PC-3 (cell line): Measurements from ENCODE around the gene ARGFX. TPM values are rescaled to one million over a fixed set of nuclear protein-coding genes. Genes with fewer than 3 reads are reported as not detected.

Experiments used
- ATAC-seq: fragments of 200-7000 bp; cut with Tn5 transposase; 2 replicates; pipeline ENCODE4 v1.9.1; 2020; ENCODE audit warnings: mild to moderate bottlenecking, moderate library complexity
- BruUV-seq: library from RNA; stranded (reverse); fragments of 400-500 nt; replicated peaks from 2 replicates; lab custom pipeline; 2021; lab: Mats Ljungman, UMichigan
- CTCF ChIA-PET: fragments of 300-600 bp; sonication (Branson Sonifier 250); formaldehyde crosslinking; loops from one replicate; lab custom pipeline; 2022; ENCODE audit warnings: antibody characterized with exemption; lab: Charles Lee
- POLR2A ChIA-PET: fragments of 300-600 bp; sonication (Branson Sonifier 250); formaldehyde crosslinking; loops from one replicate; lab custom pipeline; 2022; ENCODE audit warnings: antibody characterized with exemption; ENCODE audit not compliant: unreplicated experiment; lab: Charles Lee
- DNase-seq: peaks from one replicate; pipeline ENCODE4 v3.0.0-alpha.2; 2015
- H2AFZ ChIP-seq: fragments of 300-600 bp; sonication (generic); 2 replicates; pipeline ENCODE4 v1.6.0; 2016; ENCODE audit warnings: antibody characterized with exemption, low read length
- H3F3A ChIP-seq: fragments of 300-600 bp; sonication (generic); one replicate; pipeline ENCODE4 v1.6.0; 2017; ENCODE audit warnings: antibody characterized with exemption, low read length, control low read depth, mild to moderate bottlenecking; ENCODE audit not compliant: unreplicated experiment
- H3K27ac ChIP-seq: fragments of 300-600 bp; sonication (generic); 2 replicates; pipeline ENCODE4 v1.5.1; 2016; ENCODE audit warnings: mild to moderate bottlenecking, low read length
- H3K27me3 ChIP-seq: fragments of 300-600 bp; sonication (generic); 2 replicates; pipeline ENCODE4 v1.6.1; 2016; ENCODE audit warnings: low read length, mixed read lengths
- H3K36me3 ChIP-seq: fragments of 300-600 bp; sonication (generic); 2 replicates; pipeline ENCODE4 v1.6.1; 2016; ENCODE audit warnings: low read depth, mixed run types, low read length, mixed read lengths
- H3K4me1 ChIP-seq: fragments of 300-600 bp; sonication (generic); 2 replicates; pipeline ENCODE4 v1.5.1; 2016; ENCODE audit warnings: low read length; ENCODE audit not compliant: insufficient read depth
- H3K4me2 ChIP-seq: fragments of 300-600 bp; sonication (generic); 2 replicates; pipeline ENCODE4 v1.6.0; 2016; ENCODE audit warnings: low read length
- H3K4me3 ChIP-seq: fragments of 300-600 bp; sonication (generic); 2 replicates; pipeline ENCODE4 v1.5.1; 2016; ENCODE audit warnings: mild to moderate bottlenecking, low read length, mixed read lengths
- H3K79me2 ChIP-seq: fragments of 300-600 bp; sonication (generic); 2 replicates; pipeline ENCODE4 v1.6.1; 2017; ENCODE audit warnings: low read length, mixed read lengths
- H3K9ac ChIP-seq: fragments of 300-600 bp; sonication (generic); 2 replicates; pipeline ENCODE4 v1.6.0; 2016; ENCODE audit warnings: mild to moderate bottlenecking, low read length
- H3K9me2 ChIP-seq: fragments of 300-600 bp; sonication (generic); replicated peaks from 2 replicates; pipeline ENCODE4 v1.6.1; 2016; ENCODE audit warnings: mixed run types, low read length, mixed read lengths
- H3K9me3 ChIP-seq: fragments of 300-600 bp; sonication (generic); 2 replicates; pipeline ENCODE4 v1.6.1; 2016; ENCODE audit warnings: low read length, mixed read lengths
- H4K20me1 ChIP-seq: fragments of 300-600 bp; sonication (generic); 2 replicates; pipeline ENCODE4 v1.6.1; 2016; ENCODE audit warnings: low read length, mixed read lengths
- CTCF ChIP-seq: fragments of 300-600 bp; sonication (generic); conservative IDR thresholded peaks from 2 replicates; pipeline ENCODE4 v1.5.1; 2017; ENCODE audit warnings: antibody characterized with exemption, low read depth, mild to moderate bottlenecking, low read length
- EZH2 ChIP-seq: fragments of 300-600 bp; sonication (generic); IDR thresholded peaks from one replicate; pipeline ENCODE4 v1.6.1; 2017; ENCODE audit warnings: antibody characterized with exemption, mild to moderate bottlenecking, low read length; ENCODE audit not compliant: unreplicated experiment
- EZH2phosphoT487 ChIP-seq: fragments of 300-600 bp; sonication (generic); IDR thresholded peaks from 2 replicates; pipeline ENCODE4 v1.6.1; 2018; ENCODE audit warnings: mild to moderate bottlenecking, antibody characterized with exemption, low read length, borderline replicate concordance
- intact Hi-C: fragments of 100-400 bp; cut with micrococcal nuclease; formaldehyde crosslinking; loops from 2 replicates; pipeline ENCODE4 v1.9.0; 2023
- total RNA-seq: library from RNA; depleted of rRNA; stranded (reverse); fragments of >200 nt; gene quantifications from 2 replicates; pipeline ENCODE4 v1.2.3, GENCODE V29; 2014

ARGFX gene
- total RNA-seq, 1 experiment from 2014 or later, result not detected

GRCh38 chr3:121529308-121529707 lies 38.4 kb upstream of the ARGFX start:
- CTCF ChIA-PET, result no interaction called here

GRCh38 chr3:121531269-121531668 lies 36.5 kb upstream of the ARGFX start:
- no peak overlapping the region for H3K4me2 ChIP-seq
- no peaks in the 10 kb centered on the region for H3K79me2 ChIP-seq
- TF ChIP-seq EZH2phosphoT487, result no peak
- no peak for TF ChIP-seq EZH2
- no peak for TF ChIP-seq CTCF
- H3K4me1 ChIP-seq, result no peaks in the 10 kb centered on the region
- no peak overlapping the region for H3K4me3 ChIP-seq
- intact Hi-C loops, result no loop called here
- no TSS peak for BruUV-seq
- POLR2A ChIA-PET, result no interaction called here
- H3K9ac ChIP-seq, result no peak overlapping the region
- H4K20me1 ChIP-seq, result no peaks in the 10 kb centered on the region; the same call in 1 of the 2 replicates
- CTCF ChIA-PET, result no interaction called here
- peaks cover 46% of the 10 kb centered on the region for H3K36me3 ChIP-seq
- H3K9me3 ChIP-seq, result no peaks in the 10 kb centered on the region
- H3K27me3 ChIP-seq, result no peaks in the 10 kb centered on the region
- no peak for ATAC-seq
- no peaks in the 10 kb centered on the region for H3K9me2 ChIP-seq
- no peak for DNase-seq
- H2AFZ ChIP-seq, result no peak overlapping the region
- no peaks in the 10 kb centered on the region for H3F3A ChIP-seq
- no peak overlapping the region for H3K27ac ChIP-seq

More at GRCh38 chr3:121529308-121529707, 38.4 kb upstream of the ARGFX start:
- Histone ChIP-seq H3K79me2 (no peaks in the 10 kb centered on the region), H3K9me2 (no peaks in the 10 kb centered on the region), H3F3A (no peaks in the 10 kb centered on the region), H3K36me3 (peaks cover 44% of the 10 kb centered on the region), H4K20me1 (no peaks in the 10 kb centered on the region; the same call in 1 of the 2 replicates), H3K9ac (no peak overlapping the region), H3K4me1 (no peaks in the 10 kb centered on the region), H3K27ac (no peak overlapping the region), H2AFZ (no peak overlapping the region), H3K4me2 (no peak overlapping the region), H3K27me3 (no peaks in the 10 kb centered on the region), H3K9me3 (no peaks in the 10 kb centered on the region), H3K4me3 (no peak overlapping the region)
- BruUV-seq, result TSS peak; percentile 29
- ATAC-seq, result peak; percentile 57
- POLR2A ChIA-PET, result no interaction called here
- TF ChIP-seq EZH2phosphoT487 (no peak), CTCF (peak; percentile 66)
- intact Hi-C loops, result loop anchor here (1.0 to 10.0 kb wide), 4 partner anchors 42 to 969 kb away; no protein-coding TSS in a partner anchor
- DNase-seq, result peak; percentile 23

- Histone ChIP-seq H3K4me2 (no peak overlapping the region), H3K27ac (no peak overlapping the region), H3F3A (no peaks in the 10 kb centered on the region), H3K9ac (no peak overlapping the region), H3K27me3 (no peaks in the 10 kb centered on the region), H4K20me1 (no peaks in the 10 kb centered on the region), H3K9me2 (no peaks in the 10 kb centered on the region), H3K9me3 (no peaks in the 10 kb centered on the region), H3K36me3 (peaks cover 36% of the 10 kb centered on the region), H3K4me1 (peaks cover 8% of the 10 kb centered on the region), H3K79me2 (peaks cover 45% of the 10 kb centered on the region), H2AFZ (no peak overlapping the region), H3K4me3 (no peak overlapping the region)
- CTCF ChIA-PET, result no interaction called here
- no peak for ATAC-seq
- no peak for TF ChIP-seq EZH2phosphoT487
- no peak for TF ChIP-seq EZH2
- no peak for TF ChIP-seq CTCF
- POLR2A ChIA-PET, result no interaction called here
- intact Hi-C loops, result loop anchor here (10.0 kb wide), 2 partner anchors 172 to 292 kb away; partner anchors contain the start of genes EAF2 and IQCB1
- no TSS peak for BruUV-seq
- no peak for DNase-seq
These were observed 24.8 kb upstream of the ARGFX start for GRCh38 chr3:121542924-121543323.
